H1 (cell line): Measurements from ENCODE around the gene SPATA31C2. TPM values are rescaled to one million over a fixed set of nuclear protein-coding genes. Genes with fewer than 3 reads are reported as not detected.

Experiments
- CTCF ChIA-PET: fragments of 300-600 bp; sonication (Branson Sonifier 250); formaldehyde crosslinking; loops from one replicate; lab custom pipeline; 2021; ENCODE audit not compliant: partially characterized antibody; lab: Charles Lee
- POLR2A ChIA-PET: fragments of 300-600 bp; sonication (Branson Sonifier 250); formaldehyde crosslinking; loops from one replicate; lab custom pipeline; 2021; ENCODE audit warnings: inconsistent platforms; ENCODE audit not compliant: partially characterized antibody; lab: Charles Lee
- DNase-seq, 2 experiments: peaks; one replicate each; pipeline versions ENCODE4 v3.0.0 to v3.0.0-alpha.2; 2010 to 2022; ENCODE audit warnings: low spot score in 2 of 2, low read depth in 1 of 2, mixed read lengths in 1 of 2
- FAIRE-seq: peaks from 2 replicates; lab custom pipeline; 2011; peaks lifted over from hg19 to GRCh38; lab: Jason Lieb, UNC
- H2AFZ ChIP-seq: 2 replicates; pipeline ENCODE4 v1.8.1; 2012; ENCODE audit warnings: low read length, inconsistent platforms
- H2AK5ac ChIP-seq: 2 replicates; pipeline ENCODE4 v1.6.1; 2013; ENCODE audit warnings: low read depth, low read length
- H2BK120ac ChIP-seq: replicated peaks from 2 replicates; pipeline ENCODE3; 2013; ENCODE audit warnings: low read depth, low read length, inconsistent platforms
- H2BK12ac ChIP-seq: 2 replicates; pipeline ENCODE4 v1.6.1; 2013; ENCODE audit warnings: low read depth, low read length
- H2BK15ac ChIP-seq: 2 replicates; pipeline ENCODE4 v1.6.1; 2013; ENCODE audit warnings: low read length
- H2BK20ac ChIP-seq: 2 replicates; pipeline ENCODE4 v1.6.1; 2013; ENCODE audit warnings: low read length
- H2BK5ac ChIP-seq: 2 replicates; pipeline ENCODE4 v1.6.1; 2013; ENCODE audit warnings: low read depth, low read length
- H3K14ac ChIP-seq: 2 replicates; pipeline ENCODE4 v1.6.1; 2013; ENCODE audit warnings: inconsistent platforms; ENCODE audit not compliant: insufficient read length
- H3K18ac ChIP-seq: 2 replicates; pipeline ENCODE4 v1.6.1; 2013; ENCODE audit warnings: low read length; ENCODE audit errors: extremely low read depth
- H3K23ac ChIP-seq: 2 replicates; pipeline ENCODE4 v1.6.1; 2013; ENCODE audit warnings: inconsistent platforms; ENCODE audit not compliant: insufficient read length
- H3K23me2 ChIP-seq: 2 replicates; pipeline ENCODE4 v1.6.1; 2013; ENCODE audit warnings: low read depth, low read length
- H3K27ac ChIP-seq: 2 replicates; pipeline ENCODE4 v1.6.1; 2011; ENCODE audit warnings: low read depth, low read length, inconsistent platforms
- H3K27me3 ChIP-seq, 4 experiments: replicated peaks in 1 of 4; 1 replicate in 1 of 4; 2 replicates in 3 of 4; pipeline versions ENCODE4 v1.6.1 to v1.8.1; 2011 to 2013; ENCODE audit warnings: low read length in 3 of 4, mild to moderate bottlenecking in 3 of 4, inconsistent platforms in 2 of 4, mixed read lengths in 2 of 4, moderate library complexity in 1 of 4; ENCODE audit not compliant: control insufficient read depth in 3 of 4, insufficient read depth in 3 of 4; ENCODE audit errors: extremely low read depth in 1 of 4
- H3K36me3 ChIP-seq, 4 experiments: 2 replicates each; pipeline versions ENCODE4 v1.6.1 to v1.8.1; 2011 to 2013; ENCODE audit warnings: mild to moderate bottlenecking in 4 of 4, low read length in 3 of 4, moderate library complexity in 2 of 4, control low read depth in 1 of 4, inconsistent platforms in 1 of 4; ENCODE audit not compliant: insufficient read depth in 4 of 4, control insufficient read depth in 2 of 4
- H3K4ac ChIP-seq: replicated peaks from 2 replicates; pipeline ENCODE3; 2013; ENCODE audit warnings: low read length, low read depth, mixed read lengths, inconsistent platforms; ENCODE audit not compliant: insufficient read length
- H3K4me1 ChIP-seq, 4 experiments: replicated peaks in 1 of 4; 1 replicate in 1 of 4; 2 replicates in 3 of 4; pipeline versions ENCODE4 v1.6.1 to v1.8.1; 2011 to 2013; ENCODE audit warnings: low read length in 3 of 4, inconsistent platforms in 2 of 4, mixed read lengths in 1 of 4; ENCODE audit not compliant: insufficient read depth in 4 of 4, control insufficient read depth in 3 of 4
- H3K4me2 ChIP-seq, 2 experiments: 2 replicates each; pipeline versions ENCODE4 v1.6.1 to v1.8.1; 2011 to 2013; ENCODE audit warnings: low read depth in 2 of 2, low read length in 2 of 2, control low read depth in 1 of 2, inconsistent platforms in 1 of 2, mild to moderate bottlenecking in 1 of 2; ENCODE audit not compliant: insufficient read depth in 1 of 2
- H3K4me3 ChIP-seq, 4 experiments: fragments of 200-600, 300-600 bp in 1 of 4; sonication (generic), shearing (Covaris generic), sonication (Bioruptor Twin) in 1 of 4; 2 replicates each; pipeline versions ENCODE4 v1.5.1 to v1.8.1; 2011 to 2016; ENCODE audit warnings: low read length in 4 of 4, low read depth in 3 of 4, control low read depth in 2 of 4, inconsistent platforms in 2 of 4, mild to moderate bottlenecking in 2 of 4, mixed read lengths in 1 of 4, moderate library complexity in 1 of 4; ENCODE audit not compliant: insufficient read depth in 2 of 4; ENCODE audit errors: extremely low read depth in 1 of 4
- H3K56ac ChIP-seq: replicated peaks from 2 replicates; pipeline ENCODE3; 2013; ENCODE audit warnings: low read depth, mild to moderate bottlenecking, mixed read lengths, low read length, inconsistent platforms; ENCODE audit not compliant: insufficient read length
- H3K79me1 ChIP-seq: 2 replicates; pipeline ENCODE4 v1.6.1; 2013; ENCODE audit warnings: low read depth, low read length, control low read depth
- H3K79me2 ChIP-seq, 2 experiments: 2 replicates each; pipeline versions ENCODE4 v1.6.1 to v1.8.1; 2012 to 2013; ENCODE audit warnings: low read length in 2 of 2, mild to moderate bottlenecking in 2 of 2, inconsistent platforms in 1 of 2; ENCODE audit not compliant: insufficient read depth in 2 of 2, control insufficient read depth in 1 of 2
- H3K9ac ChIP-seq, 4 experiments: replicated peaks in 1 of 4; 1 replicate in 1 of 4; 2 replicates in 3 of 4; pipeline versions ENCODE4 v1.6.1 to v1.8.1; 2011 to 2013; ENCODE audit warnings: low read depth in 3 of 4, low read length in 3 of 4, control low read depth in 2 of 4, mild to moderate bottlenecking in 2 of 4, moderate library complexity in 2 of 4, inconsistent platforms in 1 of 4; ENCODE audit errors: extremely low read depth in 1 of 4
- H3K9me3 ChIP-seq, 2 experiments: 2 replicates each; pipeline versions ENCODE4 v1.6.1 to v1.8.1; 2012 to 2013; ENCODE audit warnings: mild to moderate bottlenecking in 2 of 2, moderate library complexity in 2 of 2, control low read depth in 1 of 2, inconsistent platforms in 1 of 2, low read depth in 1 of 2, low read length in 1 of 2, mixed read lengths in 1 of 2; ENCODE audit not compliant: insufficient read depth in 2 of 2
- H4K20me1 ChIP-seq, 2 experiments: replicated peaks in 1 of 2; 2 replicates each; pipeline versions ENCODE3 to v1.8.1; 2011 to 2013; ENCODE audit warnings: inconsistent platforms in 2 of 2, low read length in 2 of 2, mild to moderate bottlenecking in 1 of 2; ENCODE audit not compliant: insufficient read depth in 2 of 2, control insufficient read depth in 1 of 2
- H4K5ac ChIP-seq: 2 replicates; pipeline ENCODE4 v1.6.1; 2013; ENCODE audit warnings: low read length, low read depth, mixed read lengths, inconsistent platforms; ENCODE audit not compliant: insufficient read length
- H4K8ac ChIP-seq: 2 replicates; pipeline ENCODE4 v1.8.0; 2013; ENCODE audit warnings: mild to moderate bottlenecking, moderate library complexity, low read length, inconsistent platforms; ENCODE audit not compliant: insufficient read depth; ENCODE audit errors: extremely low read depth
- H4K91ac ChIP-seq: replicated peaks from 2 replicates; pipeline ENCODE3; 2013; ENCODE audit warnings: low read length, mixed read lengths, inconsistent platforms; ENCODE audit not compliant: insufficient read length
- SP1 ChIP-seq: IDR thresholded peaks from 2 replicates; pipeline ENCODE4 v1.6.1; 2011; ENCODE audit warnings: low read depth, low read length
- TBP ChIP-seq: IDR thresholded peaks from 2 replicates; pipeline ENCODE4 v1.6.1; 2011; ENCODE audit warnings: low read depth, low read length, improper control_type of control experiment
- WGBS, 2 experiments: shearing (Covaris generic) in 1 of 2; methylation state at CpG; one replicate each; pipeline versions ENCODE4 v1.1.6 to v1.1.7; 2013 to 2015; ENCODE audit warnings: low lambda C conversion rate in 2 of 2, mixed read lengths in 2 of 2, inconsistent platforms in 1 of 2, low coverage in 1 of 2, missing lambda C conversion rate in 1 of 2; ENCODE audit not compliant: insufficient replicate concordance in 2 of 2, insufficient coverage in 1 of 2, insufficient read length in 1 of 2; ENCODE audit errors: extremely low coverage in 1 of 2, missing lambda C conversion rate in 1 of 2; 5-methylcytosine and 5-hydroxymethylcytosine counted together
- polyA plus RNA-seq, 7 experiments: library from polyadenylated mRNA; depleted of rRNA in 3 of 7; stranded (reverse) in 5 of 7; unstranded in 2 of 7; fragments of >200 nt in 5 of 7; fragments of 200-250 nt in 2 of 7; gene quantifications; 1 replicate in 5 of 7; 2 replicates in 1 of 7; 4 replicates in 1 of 7; pipeline versions ENCODE4 v1.2.1 to v1.2.3, GENCODE V29; 2011 to 2013; ENCODE audit warnings: missing spikeins in 2 of 7, mixed read lengths in 2 of 7
- total RNA-seq: library from RNA; stranded (reverse); fragmentation: NEBNext Ultra II Directional; extraction: Animal tissue kit (Norgen Biotek cat#: 25700); gene quantifications from 2 replicates; pipeline ENCODE4 v1.2.1, GENCODE V29; 2021

SPATA31C2 gene
- total and polyA plus RNA-seq, 2 of the 8 experiments (the other 6 are each of a cell fraction or from before 2014, with no cell fraction given) = 0.17 to 0.20 TPM

GRCh38 chr9:88108779-88109178 lies 29.5 kb downstream of the SPATA31C2 start:
- Histone ChIP-seq H3K36me3 (no peaks in the 10 kb centered on the region), H3K18ac (no peak overlapping the region), H2BK12ac (no peak overlapping the region), H2BK15ac (no peak overlapping the region), H3K4me2 (no peak overlapping the region), H4K20me1 (no peaks in the 10 kb centered on the region), H4K8ac (no peak overlapping the region), H3K23ac (no peak overlapping the region), H2BK120ac (no peak overlapping the region), H3K4me3 (no peak overlapping the region), H4K5ac (no peak overlapping the region), H3K79me1 (no peaks in the 10 kb centered on the region), H2AFZ (no peak overlapping the region), H3K4me1 (peaks cover 0 to 3% (median 0%) of the 10 kb centered on the region in 4 experiments; a peak in 1 of 7 replicates), H3K23me2 (no peaks in the 10 kb centered on the region), H2AK5ac (no peak overlapping the region), H2BK5ac (no peak overlapping the region), H3K4ac (no peak overlapping the region), H3K56ac (no peak overlapping the region), H3K9ac (no peak overlapping the region), H2BK20ac (no peak overlapping the region), H3K27me3 (peaks cover 0 to 4% (median 0%) of the 10 kb centered on the region in 4 experiments; a peak in 1 of 7 replicates), H3K14ac (no peak overlapping the region), H3K9me3 (no peaks in the 10 kb centered on the region; a peak in 1 of 4 replicates), H4K91ac (no peak overlapping the region), H3K27ac (no peak overlapping the region), H3K79me2 (no peaks in the 10 kb centered on the region)
- WGBS, 2 experiments = 90% methylated on average over 4 of the region's 4 CpGs; no CpG with 5 or more reads in 1 of the 2 experiments
- FAIRE-seq (no peak), DNase-seq (no peak)
- TF ChIP-seq TBP (no peak), SP1 (0 out of 2 replicates have a peak, but pooled peaks have one; percentile 11)
- ChIA-PET CTCF (no interaction called here), POLR2A (no interaction called here)
